A549 treated with AZD9567 at 1 μM for 4 hours (cell line): ENCODE data around the gene NOTCH2. TPM values are rescaled to one million over a fixed set of nuclear protein-coding genes. Genes with fewer than 3 reads are reported as not detected.

Experiments used
- total RNA-seq: library from RNA; stranded (reverse); fragments of 200-300 nt; extraction: Qiagen RNA extraction; gene quantifications from 5 replicates; pipeline ENCODE4 v1.2.3, GENCODE V29; 2022; ENCODE audit not compliant: insufficient read depth

NOTCH2 gene
- total RNA-seq, result 22.4 to 31.5 TPM (median 30.6 TPM) in 5 replicates

DNA sequence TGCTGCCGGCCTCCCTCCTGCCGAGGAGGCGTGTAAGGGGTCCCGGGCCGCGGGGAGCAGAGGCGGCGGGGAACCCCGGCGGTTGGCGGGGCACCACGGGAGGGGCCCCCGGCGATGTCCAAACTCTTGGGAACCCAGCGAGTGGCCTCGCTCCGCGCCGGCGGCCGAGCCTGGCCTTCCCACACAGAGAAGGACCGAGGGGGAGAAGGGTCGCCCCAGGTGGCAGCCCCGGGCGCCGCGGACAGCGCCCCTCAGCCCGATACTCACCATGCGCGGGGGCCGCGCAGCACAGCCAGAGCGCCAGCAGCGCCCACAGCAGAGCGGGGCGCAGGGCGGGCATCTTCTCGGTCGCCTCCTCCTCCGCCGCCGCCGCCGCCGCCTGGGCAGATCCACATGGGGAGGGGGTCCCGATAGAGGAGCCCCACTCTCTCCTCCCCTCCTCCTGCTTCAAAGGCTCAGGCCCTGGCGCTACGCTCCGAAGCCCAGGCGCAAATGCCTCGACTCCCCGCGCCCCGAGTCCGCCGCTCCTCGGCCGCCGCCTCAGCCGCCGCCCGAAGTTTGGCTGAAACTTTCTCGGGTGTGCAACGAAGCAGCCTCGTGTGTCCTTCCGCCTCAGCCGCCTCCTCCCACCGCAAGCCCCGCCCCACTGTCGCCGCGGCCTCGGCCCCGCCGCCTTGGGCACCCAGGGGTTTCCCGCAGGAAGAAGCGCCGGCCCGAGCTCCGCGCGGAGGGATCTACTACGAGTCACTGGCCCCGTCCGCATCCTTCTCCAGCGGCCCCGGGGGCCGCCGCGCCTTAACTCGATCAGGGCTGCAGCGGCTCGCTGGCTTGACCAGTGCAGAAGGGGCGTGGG is at the start of gene NOTCH2:
NOTCH2 (minus strand) TSS at position 596 of the 853 bp plus-strand sequence; CDS start at position 340, 256 bp downstream.

DNA sequence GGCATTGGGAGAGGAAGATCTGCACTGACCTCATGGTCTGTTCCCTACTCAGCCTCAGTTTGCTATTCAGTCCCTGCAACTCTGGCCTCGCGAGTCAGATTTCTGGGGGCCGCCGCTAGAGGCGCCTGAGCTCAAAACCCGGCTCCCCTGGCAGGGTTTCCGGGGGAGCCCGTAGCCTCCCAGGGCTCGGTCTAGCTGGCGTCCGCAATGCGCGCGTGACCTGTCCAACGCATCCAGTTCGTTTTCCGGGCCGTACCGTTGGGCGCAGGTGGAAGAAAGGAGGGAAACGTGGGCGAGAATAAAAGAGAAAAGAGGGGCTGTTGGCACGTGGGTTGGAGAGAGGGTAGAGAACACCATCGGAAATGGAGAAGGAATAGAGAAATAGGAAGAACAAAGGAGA is 173.2 kb downstream of the NOTCH2 start, which contains the start of gene ADAM30:
ADAM30 (minus strand) TSS at position 213 of the 400 bp plus-strand sequence; CDS start at position 34, 179 bp downstream.

Other genes starting within 250 kb of the NOTCH2 start
- not detected in 5 replicates for gene ADAM30, start 173.1 kb downstream of the NOTCH2 start, total RNA-seq
- 6.8 to 9.6 TPM (median 8.1 TPM) in 5 replicates for gene SEC22B, start 106.9 kb upstream of the NOTCH2 start, total RNA-seq